ENCODE results near the gene CD300LG.
"Not testable (repeated sequence)": the region's sequence is repeated elsewhere in the genome, so short reads cannot be mapped to it uniquely, and the experiment has no call there.

Gene CD300LG

DNA sequence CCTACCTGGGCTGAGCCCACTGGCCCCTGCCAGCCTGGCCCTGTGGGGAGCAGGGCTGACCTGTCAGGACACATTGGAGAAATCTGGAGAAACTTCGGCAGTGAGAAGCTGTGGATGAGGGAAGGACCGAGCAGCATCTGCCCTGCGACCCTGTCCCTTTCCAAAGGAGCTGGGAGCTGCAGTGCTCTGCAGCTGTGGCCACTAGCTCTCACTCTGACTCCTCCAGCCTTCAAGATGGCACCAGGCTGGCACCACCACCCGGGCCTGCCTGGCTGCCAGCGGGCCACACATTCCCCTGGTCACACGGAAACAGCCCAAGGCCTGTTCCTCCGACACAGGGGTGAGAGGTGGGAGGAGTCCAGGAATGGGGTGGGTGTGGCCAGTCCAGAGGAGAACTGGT, 30.1 kb downstream of the CD300LG start:
- in situ Hi-C loops (cut with HindIII; ENCODE audit: low sequenced_read_pairs): loop anchor here (5.0 kb wide), 1 partner anchor 35 kb away; no protein-coding TSS in a partner anchor

DNA sequence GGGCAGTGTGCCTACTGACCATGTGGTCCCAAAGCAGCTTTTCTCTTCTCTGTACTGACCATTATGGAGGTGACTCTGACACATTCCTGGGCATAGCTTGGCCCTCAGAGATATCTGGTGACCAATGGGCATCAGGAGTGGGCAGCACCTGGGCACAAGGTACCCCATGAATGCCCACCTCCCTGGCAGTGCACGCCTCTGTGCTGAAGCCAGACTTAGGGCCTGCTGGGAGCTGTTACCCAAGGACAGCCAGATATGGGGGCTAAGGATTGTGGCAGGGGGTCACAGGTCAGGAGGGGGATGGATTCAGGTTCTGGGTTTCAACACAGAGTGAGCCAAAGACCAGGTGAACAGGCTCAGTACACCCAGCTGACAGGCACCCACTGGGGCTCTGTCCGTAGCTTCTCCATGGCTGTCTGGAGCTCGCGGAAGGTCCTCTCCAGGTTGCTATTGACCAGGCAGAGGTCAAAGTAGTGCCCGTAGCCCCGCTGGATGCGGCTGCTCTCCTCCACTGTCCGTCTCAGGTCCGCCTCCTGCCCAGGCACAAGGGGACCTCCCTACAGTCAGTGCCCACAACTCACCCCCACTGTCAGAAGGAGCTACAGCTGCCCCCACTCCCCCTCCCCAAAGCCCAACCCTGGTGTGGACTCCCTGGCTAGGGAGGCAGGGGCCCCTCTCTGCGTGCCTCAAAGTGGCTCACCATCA, 30.6 kb downstream of the CD300LG start:
- in situ Hi-C loops (cut with HindIII; ENCODE audit: low sequenced_read_pairs): loop anchor here (5.0 kb wide), 1 partner anchor 35 kb away; no protein-coding TSS in a partner anchor

- in situ Hi-C loops (cut with HindIII; ENCODE audit: low sequenced_read_pairs): loop anchor here (5.0 kb wide), 1 partner anchor 36 kb away; no protein-coding TSS in a partner anchor
Observed at GRCh38 chr17:43878260-43879175, 31.5 kb downstream of the CD300LG start.

DNA sequence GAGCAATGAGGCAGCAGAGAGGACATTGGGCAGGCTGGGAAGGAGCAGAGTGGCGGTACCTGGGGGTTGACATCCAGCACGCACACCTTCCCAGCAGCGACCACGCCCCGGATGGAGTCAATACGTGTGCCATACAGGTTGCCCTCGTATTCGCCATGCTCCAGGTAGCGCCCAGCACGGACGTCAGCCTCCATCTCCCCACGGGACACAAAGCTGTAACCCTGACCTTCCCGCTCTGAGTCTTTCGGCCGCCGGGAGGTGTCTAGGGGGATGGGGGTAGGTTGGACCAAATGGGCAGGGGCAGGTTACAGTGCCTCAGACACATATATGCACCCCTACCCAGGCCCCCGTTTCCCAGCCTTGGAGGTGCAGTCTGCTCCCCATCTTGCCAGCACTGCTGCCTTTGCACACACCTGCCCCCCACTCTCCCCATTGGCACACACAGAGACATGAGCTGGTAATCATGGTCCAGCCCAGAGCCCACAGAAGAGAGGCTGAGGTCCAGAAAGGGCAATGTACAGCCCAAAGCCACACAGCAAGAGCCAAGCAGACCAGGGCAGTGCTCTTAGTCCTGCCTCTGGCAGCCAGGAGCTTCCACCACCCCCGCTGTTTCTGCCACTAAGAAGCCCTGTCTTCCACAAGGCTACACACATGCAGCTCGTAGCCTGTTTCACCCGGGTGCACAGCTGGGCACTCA, 32.9 kb downstream of the CD300LG start:
- in situ Hi-C loops (cut with HindIII; ENCODE audit: low sequenced_read_pairs): loop anchor here (5.0 kb wide), 1 partner anchor 38 kb away; no protein-coding TSS in a partner anchor

GRCh38 chr17:43880420-43880991, 33.5 kb downstream of the CD300LG start:
- in situ Hi-C loops (cut with HindIII; ENCODE audit: low sequenced_read_pairs): no loop called here

GRCh38 chr17:43881181-43881580, 34.2 kb downstream of the CD300LG start:
- in situ Hi-C loops (cut with HindIII; ENCODE audit: low sequenced_read_pairs): no loop called here

DNA sequence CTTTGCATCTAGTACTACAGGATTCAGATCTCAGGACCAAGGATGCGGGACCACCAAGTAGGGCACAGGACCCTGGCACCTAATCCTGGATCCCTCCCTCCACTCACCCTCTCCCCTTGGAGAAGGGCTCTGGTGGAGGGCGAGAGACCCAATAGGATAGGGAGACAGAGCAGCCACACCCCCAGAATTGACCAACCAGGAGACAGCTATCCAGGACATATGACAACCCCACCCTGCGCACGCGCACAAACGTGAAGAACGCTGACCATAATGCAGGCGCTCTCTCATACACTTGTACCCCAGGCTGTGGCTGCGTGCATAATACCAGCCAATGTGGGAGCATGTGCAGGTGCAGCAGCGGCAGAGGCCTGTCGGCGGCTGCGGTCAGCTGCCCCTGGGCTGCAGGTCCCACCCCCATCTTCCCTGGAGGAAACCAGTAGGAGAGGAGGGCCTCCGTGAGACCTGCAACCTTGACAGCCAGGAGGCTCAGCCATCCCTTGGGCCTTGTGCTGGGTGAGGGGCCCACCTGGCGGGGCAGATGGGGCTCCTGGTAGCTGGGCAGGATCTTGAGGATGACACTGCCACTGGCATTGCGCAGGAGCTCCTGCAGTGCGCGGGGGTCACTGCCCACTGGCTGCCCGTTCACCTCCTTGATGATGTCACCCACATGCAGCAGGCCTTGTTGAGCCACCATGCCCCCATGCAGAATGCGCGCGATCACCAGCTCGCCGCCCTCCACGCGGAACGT, 35.0 kb downstream of the CD300LG start:
- in situ Hi-C loops (cut with HindIII; ENCODE audit: low sequenced_read_pairs): no loop called here

DNA sequence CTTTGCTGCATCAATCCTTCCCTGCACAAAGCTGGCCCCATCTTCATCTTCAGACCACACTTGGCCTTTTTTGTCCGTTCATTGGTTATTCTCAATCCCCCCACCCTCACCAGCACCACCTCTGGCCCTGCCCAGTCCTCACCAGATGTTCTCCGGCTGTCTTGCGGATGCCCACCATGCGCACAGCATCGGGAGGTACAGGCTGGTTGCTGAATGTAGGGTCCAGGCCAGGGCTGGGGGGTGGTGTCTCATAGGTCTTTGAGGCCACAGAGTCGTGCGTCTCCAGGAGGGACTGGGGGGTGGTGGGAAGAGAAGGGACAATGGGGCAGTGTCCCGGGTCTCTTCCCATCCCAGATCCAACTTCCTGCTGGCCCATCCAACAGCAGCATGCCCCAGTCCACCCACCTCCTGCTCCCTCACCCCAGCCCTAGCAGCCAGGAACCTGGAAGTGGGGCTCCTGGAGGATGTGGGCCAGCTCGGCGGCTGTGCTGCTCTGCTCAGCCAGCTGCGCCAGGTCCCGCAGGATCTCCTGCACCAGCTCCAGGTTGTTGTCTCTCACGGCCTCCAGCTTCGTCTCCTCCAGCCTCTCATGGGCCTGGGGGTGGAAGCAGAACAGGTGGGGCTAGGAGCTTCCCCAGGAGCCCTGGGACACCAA, 35.9 kb downstream of the CD300LG start:
- in situ Hi-C loops (cut with HindIII; ENCODE audit: low sequenced_read_pairs): no loop called here

DNA sequence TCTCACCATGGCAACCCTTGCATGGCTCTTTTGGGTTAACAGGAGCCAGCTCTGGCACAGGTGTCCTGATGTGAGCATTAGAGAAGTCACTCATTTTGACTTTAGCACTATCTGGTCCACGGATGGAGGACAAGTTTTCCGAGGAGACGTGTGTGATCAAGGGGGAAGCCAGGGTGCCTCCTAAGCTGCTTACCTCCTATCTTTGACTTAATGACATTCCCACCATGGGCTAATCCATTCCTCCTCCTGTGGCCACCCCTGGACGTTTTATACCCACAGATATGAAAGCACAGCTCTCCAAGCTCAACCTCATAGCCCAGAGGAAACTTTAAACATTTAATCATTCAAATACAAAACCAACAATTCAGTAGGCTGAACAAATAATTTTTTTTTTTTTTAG, 41.6 kb downstream of the CD300LG start:
- in situ Hi-C loops (cut with HindIII; ENCODE audit: low sequenced_read_pairs): no loop called here

GRCh38 chr17:43890240-43890639, 43.3 kb downstream of the CD300LG start:
- in situ Hi-C loops (cut with HindIII; ENCODE audit: low sequenced_read_pairs): no loop called here

- in situ Hi-C loops (cut with HindIII; ENCODE audit: low sequenced_read_pairs): no loop called here
Observed at GRCh38 chr17:43891851-43892646, 45.1 kb downstream of the CD300LG start.

DNA sequence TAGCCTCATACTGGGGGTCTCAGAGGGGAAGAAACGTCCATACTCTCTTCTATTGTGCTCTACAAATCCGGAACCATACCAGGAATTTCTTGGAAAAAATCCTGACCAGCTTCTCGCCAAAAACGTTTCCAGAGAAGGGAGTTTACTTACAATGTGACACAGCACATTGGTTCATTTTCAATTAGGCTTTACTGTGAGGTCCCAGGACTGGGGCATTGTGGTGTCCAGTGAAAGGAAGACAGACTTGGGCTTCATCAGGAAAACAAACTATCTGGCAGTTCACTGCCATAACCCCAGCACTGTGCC, 45.6 kb downstream of the CD300LG start:
- in situ Hi-C loops (cut with HindIII; ENCODE audit: low sequenced_read_pairs): no loop called here

- in situ Hi-C loops (cut with HindIII; ENCODE audit: low sequenced_read_pairs): not testable (repeated sequence)
Observed at GRCh38 chr17:43894494-43894893, 47.5 kb downstream of the CD300LG start.

GRCh38 chr17:43897831-43898230, 50.9 kb downstream of the CD300LG start:
- in situ Hi-C loops (cut with HindIII; ENCODE audit: low sequenced_read_pairs): no loop called here

GRCh38 chr17:43898446-43898845, 51.5 kb downstream of the CD300LG start:
- in situ Hi-C loops (cut with HindIII; ENCODE audit: low sequenced_read_pairs): no loop called here

- in situ Hi-C loops (cut with HindIII; ENCODE audit: low sequenced_read_pairs): no loop called here
Observed at GRCh38 chr17:43900183-43900857, 53.3 kb downstream of the CD300LG start.

DNA sequence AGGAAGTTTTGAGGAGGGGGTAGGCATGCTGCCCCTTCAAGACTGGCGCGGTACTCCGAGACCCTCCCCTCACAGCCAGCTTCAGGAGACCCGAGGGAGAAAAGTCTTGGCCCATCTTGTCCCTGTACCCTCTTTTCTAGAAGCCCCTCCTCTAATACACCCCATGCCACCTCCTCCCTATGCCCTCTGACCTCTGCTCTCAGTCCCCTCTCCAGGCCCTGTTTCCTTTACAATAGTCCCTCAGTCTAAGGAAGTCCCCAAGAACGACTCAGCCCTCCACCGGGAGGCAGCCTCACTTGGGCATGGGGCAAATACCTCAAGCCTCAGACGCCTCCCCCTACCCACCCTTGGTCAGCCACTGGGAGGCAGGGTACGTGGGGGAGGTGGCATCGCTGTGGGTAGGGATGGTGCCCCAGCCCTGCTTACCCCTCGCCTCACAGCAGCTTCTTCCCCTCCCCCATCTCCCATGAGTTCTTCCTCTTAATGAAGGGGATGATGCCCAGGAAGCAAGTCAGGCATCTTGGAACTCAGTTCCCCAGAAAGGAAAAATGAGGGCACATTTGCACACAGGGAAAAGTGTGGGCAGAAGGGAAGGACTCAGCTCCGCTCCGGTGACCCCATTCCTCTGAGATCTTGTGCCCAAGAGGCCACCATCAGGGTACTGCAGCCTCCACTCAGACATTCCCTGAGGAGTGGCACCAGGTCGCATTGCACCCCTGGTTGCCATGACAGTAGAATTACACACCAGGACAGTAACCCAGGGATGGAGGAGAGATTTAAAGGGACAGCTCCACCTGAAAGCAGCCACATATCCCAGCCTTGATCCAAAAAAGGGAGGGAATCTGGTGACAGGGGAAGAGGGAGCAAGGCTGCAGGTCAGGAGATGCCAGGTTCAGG, 54.1 kb downstream of the CD300LG start:
- in situ Hi-C loops (cut with HindIII; ENCODE audit: low sequenced_read_pairs): no loop called here

Measured in endothelial cell of hepatic sinusoid (primary cell).